Hepatocyte (in vitro differentiated cells): Measurements from ENCODE around the gene ACKR3. TPM values are rescaled to one million over a fixed set of nuclear protein-coding genes. Genes with fewer than 3 reads are reported as not detected.

Experiments
- DNase-seq: peaks from one replicate; pipeline ENCODE4 v3.0.0-alpha.2; 2016; ENCODE audit warnings: low spot score
- H2AFZ ChIP-seq: fragments of 200-600 bp; sonication (generic); 2 replicates; pipeline ENCODE4 v1.6.0; 2016; ENCODE audit warnings: antibody characterized with exemption, mild to moderate bottlenecking
- H3K27ac ChIP-seq: fragments of 200-600 bp; sonication (generic); 2 replicates; pipeline ENCODE4 v1.5.1; 2016; ENCODE audit warnings: mild to moderate bottlenecking
- H3K27me3 ChIP-seq: fragments of 200-600 bp; sonication (generic); 2 replicates; pipeline ENCODE4 v1.6.1; 2016
- H3K36me3 ChIP-seq: fragments of 200-600 bp; sonication (generic); replicated peaks from 2 replicates; pipeline ENCODE4 v1.5.1; 2016; ENCODE audit warnings: low read depth; ENCODE audit not compliant: insufficient read depth
- H3K4me1 ChIP-seq: fragments of 200-600 bp; sonication (generic); 2 replicates; pipeline ENCODE4 v1.5.1; 2016; ENCODE audit warnings: mild to moderate bottlenecking, moderate library complexity; ENCODE audit not compliant: insufficient read depth
- H3K4me2 ChIP-seq: fragments of 200-600 bp; sonication (generic); 2 replicates; pipeline ENCODE4 v1.6.0; 2016
- H3K4me3 ChIP-seq: fragments of 200-600 bp; sonication (generic); 2 replicates; pipeline ENCODE4 v1.5.1; 2016; ENCODE audit warnings: mild to moderate bottlenecking
- H3K79me2 ChIP-seq: fragments of 200-600 bp; sonication (generic); 2 replicates; pipeline ENCODE4 v1.6.0; 2017; ENCODE audit warnings: mild to moderate bottlenecking
- H3K9me2 ChIP-seq: fragments of 200-600 bp; sonication (generic); replicated peaks from 2 replicates; pipeline ENCODE4 v1.6.0; 2017; ENCODE audit warnings: mild to moderate bottlenecking; ENCODE audit not compliant: insufficient read depth
- H3K9me3 ChIP-seq: fragments of 200-600 bp; sonication (generic); 2 replicates; pipeline ENCODE4 v1.5.1; 2016; ENCODE audit warnings: low read depth, mild to moderate bottlenecking
- H4K20me1 ChIP-seq: fragments of 200-600 bp; sonication (generic); 2 replicates; pipeline ENCODE4 v1.6.0; 2016; ENCODE audit warnings: mild to moderate bottlenecking; ENCODE audit not compliant: insufficient read depth, poor library complexity, severe bottlenecking
- EZH2 ChIP-seq: fragments of 200-600 bp; sonication (generic); IDR thresholded peaks from 2 replicates; pipeline ENCODE4 v1.6.1; 2016; ENCODE audit warnings: antibody characterized with exemption, mild to moderate bottlenecking, borderline replicate concordance
- EZH2phosphoT487 ChIP-seq: fragments of 200-600 bp; sonication (generic); IDR thresholded peaks from one replicate; pipeline ENCODE4 v1.6.1; 2018; ENCODE audit warnings: antibody characterized with exemption, mild to moderate bottlenecking, low read depth, moderate library complexity; ENCODE audit not compliant: unreplicated experiment, severe bottlenecking
- WGBS: methylation state at CpG from one replicate; pipeline ENCODE4 v1.1.6; 2016; ENCODE audit warnings: low lambda C conversion rate; ENCODE audit errors: missing lambda C conversion rate; 5-methylcytosine and 5-hydroxymethylcytosine counted together
- polyA plus RNA-seq: library from polyadenylated mRNA; unstranded; fragments of >200 nt; fragmentation: Nextera tagmentation; extraction: Ambion mirVana; gene quantifications from 2 replicates; pipeline ENCODE4 v1.2.1, GENCODE V29; 2016
- total RNA-seq: library from RNA; depleted of rRNA; stranded (reverse); fragments of >200 nt; gene quantifications from 2 replicates; pipeline ENCODE4 v1.2.3, GENCODE V29; 2014
- TF ChIP-seq, protein P1 (sequence below): fragments of 200-600 bp; sonication (generic); IDR thresholded peaks from 2 replicates; pipeline ENCODE4 v1.5.1; 2016; ENCODE audit warnings: antibody characterized with exemption, mild to moderate bottlenecking; ENCODE audit not compliant: poor library complexity

Gene ACKR3
- total and polyA plus RNA-seq, 2 experiments from 2014 or later: 49.5 to 58.9 TPM

DNA sequence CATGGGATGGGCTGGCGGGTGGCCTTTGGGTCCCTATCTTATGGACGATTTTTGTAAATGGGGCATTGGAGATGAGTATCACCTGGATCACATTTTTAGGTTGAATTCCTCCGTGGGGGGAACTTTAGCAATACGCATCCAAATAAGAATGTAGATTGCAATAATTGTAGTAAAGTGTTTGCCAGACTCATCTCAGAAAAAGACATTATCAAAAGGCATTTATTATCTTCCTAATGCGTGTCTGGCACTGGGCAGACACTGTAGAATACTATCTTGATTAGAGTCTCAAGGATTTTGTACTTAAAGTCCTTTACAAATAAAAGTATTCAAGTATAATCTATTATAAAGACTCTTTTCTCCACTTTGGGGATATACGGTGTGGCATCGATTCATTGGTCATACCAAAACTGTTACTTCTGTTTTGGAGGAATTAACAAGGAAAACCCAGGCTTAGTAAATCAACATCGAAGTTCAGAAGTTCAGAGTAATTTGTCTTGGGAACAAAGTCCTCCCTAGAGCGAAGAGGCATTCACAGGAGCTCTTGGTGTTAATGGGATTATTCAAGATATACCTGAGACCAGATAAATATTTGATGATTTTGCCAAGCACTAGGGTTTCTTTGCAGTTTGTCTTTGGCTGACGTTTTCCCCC, 578 bp upstream of the ACKR3 start:
- no peaks in the 10 kb centered on the region for H3K36me3 ChIP-seq
- TF ChIP-seq EZH2phosphoT487: peak; percentile 26
- TF ChIP-seq EZH2: no peak
- DNase-seq: no peak
- peak overlapping the region; percentile 91 for H3K27ac ChIP-seq
- no peaks in the 10 kb centered on the region for H3K9me2 ChIP-seq
- peak overlapping the region; percentile 85 for H3K4me2 ChIP-seq
- WGBS: 12% methylated on average over 10 of the region's 10 CpGs
- peaks cover 40% of the 10 kb centered on the region for H3K4me1 ChIP-seq
- peak overlapping the region; percentile 30 for H3K4me3 ChIP-seq
- no peak overlapping the region for H2AFZ ChIP-seq
- no peaks in the 10 kb centered on the region for H3K27me3 ChIP-seq
- H3K9me3 ChIP-seq: no peaks in the 10 kb centered on the region
- H4K20me1 ChIP-seq: peaks cover 9% of the 10 kb centered on the region
- peaks cover 39% of the 10 kb centered on the region for H3K79me2 ChIP-seq

DNA sequence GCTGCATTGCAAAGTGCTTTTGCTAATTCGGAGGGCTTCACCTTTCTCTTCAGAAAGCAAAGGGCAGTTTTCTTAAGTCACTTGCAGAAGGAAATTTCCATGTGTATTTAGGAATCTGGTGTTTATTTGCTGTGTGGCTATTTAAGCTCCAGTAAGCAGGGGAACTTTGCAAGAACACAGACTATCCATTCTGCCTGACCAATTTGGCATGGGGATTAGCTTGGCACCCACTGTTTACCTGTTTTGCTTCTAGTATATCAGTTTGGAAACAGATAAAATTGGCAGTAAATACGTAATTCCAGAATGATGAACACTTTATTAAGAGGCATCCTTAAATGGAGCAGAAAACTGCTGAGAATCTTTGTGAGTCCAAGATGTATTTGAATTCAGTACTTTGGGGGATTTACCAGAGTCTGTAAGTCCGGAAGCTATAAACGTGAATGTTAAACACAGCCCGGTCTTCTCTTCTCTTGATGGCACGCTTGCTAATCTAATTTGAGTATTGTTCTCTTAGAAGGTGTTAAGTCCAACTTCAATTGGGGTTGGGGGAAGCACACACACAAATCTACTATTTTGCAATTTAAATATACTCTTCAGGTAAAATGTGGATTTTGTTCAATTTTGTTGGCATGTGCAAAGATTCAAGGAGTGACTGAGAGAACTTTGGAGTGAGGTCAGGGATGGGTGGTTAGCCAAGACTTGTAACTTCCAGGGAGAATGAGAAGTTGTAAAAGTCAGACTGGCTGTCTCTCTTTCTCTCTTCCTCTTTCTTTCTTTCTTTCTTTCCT, 650 bp downstream of the ACKR3 start:
- H3K9me2 ChIP-seq: no peaks in the 10 kb centered on the region
- H3K4me1 ChIP-seq: peaks cover 50% of the 10 kb centered on the region
- H2AFZ ChIP-seq: no peak overlapping the region
- TF ChIP-seq EZH2: no peak
- TF ChIP-seq, protein P1, sequence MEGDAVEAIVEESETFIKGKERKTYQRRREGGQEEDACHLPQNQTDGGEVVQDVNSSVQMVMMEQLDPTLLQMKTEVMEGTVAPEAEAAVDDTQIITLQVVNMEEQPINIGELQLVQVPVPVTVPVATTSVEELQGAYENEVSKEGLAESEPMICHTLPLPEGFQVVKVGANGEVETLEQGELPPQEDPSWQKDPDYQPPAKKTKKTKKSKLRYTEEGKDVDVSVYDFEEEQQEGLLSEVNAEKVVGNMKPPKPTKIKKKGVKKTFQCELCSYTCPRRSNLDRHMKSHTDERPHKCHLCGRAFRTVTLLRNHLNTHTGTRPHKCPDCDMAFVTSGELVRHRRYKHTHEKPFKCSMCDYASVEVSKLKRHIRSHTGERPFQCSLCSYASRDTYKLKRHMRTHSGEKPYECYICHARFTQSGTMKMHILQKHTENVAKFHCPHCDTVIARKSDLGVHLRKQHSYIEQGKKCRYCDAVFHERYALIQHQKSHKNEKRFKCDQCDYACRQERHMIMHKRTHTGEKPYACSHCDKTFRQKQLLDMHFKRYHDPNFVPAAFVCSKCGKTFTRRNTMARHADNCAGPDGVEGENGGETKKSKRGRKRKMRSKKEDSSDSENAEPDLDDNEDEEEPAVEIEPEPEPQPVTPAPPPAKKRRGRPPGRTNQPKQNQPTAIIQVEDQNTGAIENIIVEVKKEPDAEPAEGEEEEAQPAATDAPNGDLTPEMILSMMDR: no peak
- TF ChIP-seq EZH2phosphoT487: no peak
- H3K27me3 ChIP-seq: no peaks in the 10 kb centered on the region
- 4% methylated on average over 6 of the region's 6 CpGs for WGBS
- H4K20me1 ChIP-seq: peaks cover 12% of the 10 kb centered on the region
- no peaks in the 10 kb centered on the region for H3K36me3 ChIP-seq
- no peak for DNase-seq
- no peaks in the 10 kb centered on the region for H3K9me3 ChIP-seq
- peak overlapping the region; percentile 85 for H3K4me2 ChIP-seq
- H3K27ac ChIP-seq: peak overlapping the region; percentile 91
- peaks cover 51% of the 10 kb centered on the region for H3K79me2 ChIP-seq
- peak overlapping the region; percentile 47 for H3K4me3 ChIP-seq

DNA sequence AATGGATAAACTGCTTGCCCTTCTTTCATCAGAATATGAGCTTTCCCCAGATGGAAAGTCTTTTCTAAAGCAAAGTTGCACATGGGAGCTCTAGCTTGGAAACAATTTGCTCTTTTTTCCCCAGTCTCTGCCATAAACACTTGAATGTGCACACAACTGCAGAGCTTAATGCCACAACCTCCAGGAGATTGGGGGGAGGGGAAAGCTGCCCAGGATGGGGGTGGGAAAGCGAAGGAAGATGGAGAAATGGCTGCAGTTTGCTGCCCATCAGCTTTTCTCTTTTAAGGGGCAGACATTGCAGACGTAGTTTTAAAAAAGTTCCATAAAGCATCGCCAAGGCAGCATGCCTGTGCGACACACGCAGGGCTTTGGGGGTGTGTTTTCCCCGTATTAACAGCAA, 1.5 kb downstream of the ACKR3 start:
- Histone ChIP-seq H3K4me1 (peaks cover 55% of the 10 kb centered on the region), H4K20me1 (peaks cover 12% of the 10 kb centered on the region), H3K9me2 (no peaks in the 10 kb centered on the region), H3K27ac (peak overlapping the region; percentile 91), H3K36me3 (no peaks in the 10 kb centered on the region), H3K4me3 (peak overlapping the region; percentile 47), H3K4me2 (peak overlapping the region; percentile 85), H3K79me2 (peaks cover 57% of the 10 kb centered on the region), H3K27me3 (no peaks in the 10 kb centered on the region), H3K9me3 (no peaks in the 10 kb centered on the region), H2AFZ (no peak overlapping the region)
- no peak for DNase-seq
- WGBS: 32% methylated on average over 6 of the region's 6 CpGs
- TF ChIP-seq, protein P1: no peak
- TF ChIP-seq EZH2 (no peak), EZH2phosphoT487 (no peak)

DNA sequence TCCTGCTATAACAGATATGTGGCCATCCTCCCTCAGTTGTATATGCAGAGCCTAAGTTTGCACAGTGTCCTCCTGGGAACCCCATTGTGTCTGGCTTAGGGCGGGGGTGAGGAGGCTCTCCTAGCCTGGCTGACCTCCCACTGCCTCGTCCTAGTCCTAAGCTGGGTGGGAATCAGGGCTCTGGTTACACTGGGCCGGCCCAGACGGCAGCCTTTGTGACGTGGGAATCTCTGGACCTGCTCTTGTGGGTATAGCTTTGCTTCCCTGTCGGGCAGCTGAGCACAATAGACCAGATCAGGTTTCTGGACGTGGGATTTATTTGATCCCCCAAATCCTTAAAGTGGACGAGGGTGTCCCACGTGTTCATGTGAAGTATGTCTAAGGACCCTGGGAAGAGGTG, 2.9 kb downstream of the ACKR3 start:
- H3K79me2 ChIP-seq: peaks cover 71% of the 10 kb centered on the region
- peak overlapping the region; percentile 91 for H3K27ac ChIP-seq
- peak overlapping the region; percentile 47 for H3K4me3 ChIP-seq

More for the DNA sequence above, 2.9 kb downstream of the ACKR3 start:
- no peak for DNase-seq
- 29% methylated on average over 9 of the region's 9 CpGs for WGBS
- TF ChIP-seq, protein P1: no peak
- TF ChIP-seq EZH2phosphoT487 (no peak), EZH2 (no peak)
- H4K20me1 ChIP-seq: peaks cover 20% of the 10 kb centered on the region
- H3K9me2 ChIP-seq: no peaks in the 10 kb centered on the region
- H3K4me1 ChIP-seq: peaks cover 62% of the 10 kb centered on the region
- no peaks in the 10 kb centered on the region for H3K9me3 ChIP-seq
- no peaks in the 10 kb centered on the region for H3K36me3 ChIP-seq
- peak overlapping the region; percentile 85 for H3K4me2 ChIP-seq
- H3K27me3 ChIP-seq: no peaks in the 10 kb centered on the region
- H2AFZ ChIP-seq: no peak overlapping the region
